SK-N-SH treated with all-trans-retinoic acid at 6 μM for 48 hours (cell line): ENCODE data around the gene DNER.

Experiments used
- ATAC-seq: fragments of 200-7000 bp; cut with Tn5 transposase; 3 replicates; pipeline ENCODE4 v1.9.1; 2020; ENCODE audit warnings: mild to moderate bottlenecking, moderate library complexity
- ARNTL ChIP-seq: fragments of 450-650 bp; formaldehyde crosslinking; IDR thresholded peaks from 2 replicates; pipeline ENCODE4 v1.5.0; 2020; ENCODE audit warnings: low read depth, mild to moderate bottlenecking, moderate library complexity, borderline replicate concordance
- BACH2 ChIP-seq: fragments of 250-450 bp; sonication (Bioruptor Pico); IDR thresholded peaks from 2 replicates; pipeline ENCODE4 v1.9.0; 2021; ENCODE audit warnings: mild to moderate bottlenecking, borderline replicate concordance
- CREB5 ChIP-seq: fragments of 250-450 bp; sonication (Bioruptor Pico); IDR thresholded peaks from 2 replicates; pipeline ENCODE4 v1.5.1; 2020; ENCODE audit warnings: low read depth, mild to moderate bottlenecking, moderate library complexity
- CSDC2 ChIP-seq: fragments of 250-450 bp; sonication (Bioruptor Pico); IDR thresholded peaks from 2 replicates; pipeline ENCODE4 v1.5.0; 2020; ENCODE audit warnings: mild to moderate bottlenecking, moderate library complexity
- ESRRG ChIP-seq: fragments of 250-450 bp; sonication (Bioruptor Pico); IDR thresholded peaks from 2 replicates; pipeline ENCODE4 v1.6.1; 2021; ENCODE audit warnings: mild to moderate bottlenecking
- GLIS3 ChIP-seq: fragments of 250-450 bp; sonication (Bioruptor Pico); IDR thresholded peaks from 2 replicates; pipeline ENCODE4 v1.5.0; 2020; ENCODE audit warnings: mild to moderate bottlenecking, moderate library complexity
- ISL1 ChIP-seq: fragments of 250-450 bp; sonication (Bioruptor Pico); IDR thresholded peaks from 2 replicates; pipeline ENCODE4 v2.1.2; 2022; ENCODE audit warnings: mild to moderate bottlenecking, moderate library complexity
- OSR1 ChIP-seq: fragments of 250-450 bp; sonication (Bioruptor Pico); IDR thresholded peaks from 2 replicates; pipeline ENCODE4 v1.8.0; 2022; ENCODE audit warnings: moderate library complexity, mild to moderate bottlenecking, inconsistent platforms
- PATZ1 ChIP-seq: fragments of 250-450 bp; sonication (Bioruptor Pico); IDR thresholded peaks from 2 replicates; pipeline ENCODE4 v1.8.0; 2020; ENCODE audit warnings: mild to moderate bottlenecking, moderate library complexity, borderline replicate concordance
- POU6F1 ChIP-seq: fragments of 250-450 bp; sonication (Bioruptor Pico); IDR thresholded peaks from 2 replicates; pipeline ENCODE4 v1.8.0; 2021; ENCODE audit warnings: low read depth, mild to moderate bottlenecking, moderate library complexity, borderline replicate concordance
- PPARA ChIP-seq: fragments of 250-450 bp; sonication (Bioruptor Pico); IDR thresholded peaks from 2 replicates; pipeline ENCODE4 v1.5.0; 2020; ENCODE audit warnings: mild to moderate bottlenecking, borderline replicate concordance
- RARB ChIP-seq: fragments of 250-450 bp; sonication (Bioruptor Pico); IDR thresholded peaks from 2 replicates; pipeline ENCODE4 v1.8.0; 2021; ENCODE audit warnings: mild to moderate bottlenecking, moderate library complexity
- SNAI2 ChIP-seq: fragments of 250-450 bp; sonication (Bioruptor Pico); IDR thresholded peaks from 2 replicates; pipeline ENCODE4 v1.5.0; 2020; ENCODE audit warnings: mild to moderate bottlenecking, moderate library complexity
- TCF4 ChIP-seq: fragments of 250-450 bp; sonication (Bioruptor Pico); IDR thresholded peaks from 2 replicates; pipeline ENCODE4 v1.8.0; 2021; ENCODE audit warnings: mild to moderate bottlenecking, moderate library complexity, borderline replicate concordance
- TOX ChIP-seq: fragments of 250-450 bp; sonication (Bioruptor Pico); IDR thresholded peaks from 2 replicates; pipeline ENCODE4 v1.8.0; 2021; ENCODE audit warnings: mild to moderate bottlenecking, moderate library complexity, borderline replicate concordance
- TSHZ2 ChIP-seq: fragments of 250-450 bp; sonication (Bioruptor Pico); IDR thresholded peaks from 2 replicates; pipeline ENCODE4 v1.5.0; 2020; ENCODE audit warnings: mild to moderate bottlenecking, moderate library complexity
- ZFP3 ChIP-seq: fragments of 250-450 bp; sonication (Bioruptor Pico); IDR thresholded peaks from 2 replicates; pipeline ENCODE4 v1.5.0; 2020; ENCODE audit warnings: mild to moderate bottlenecking, moderate library complexity
- ZFP30 ChIP-seq: fragments of 450-650 bp; formaldehyde crosslinking; IDR thresholded peaks from 2 replicates; pipeline ENCODE4 v1.5.0; 2022; ENCODE audit warnings: mild to moderate bottlenecking, moderate library complexity
- ZNF565 ChIP-seq: fragments of 450-650 bp; formaldehyde crosslinking; conservative IDR thresholded peaks from 2 replicates; pipeline ENCODE4 v1.5.0; 2020; ENCODE audit warnings: low read depth, mild to moderate bottlenecking, moderate library complexity
- ZNF70 ChIP-seq: fragments of 450-650 bp; formaldehyde crosslinking; IDR thresholded peaks from 2 replicates; pipeline ENCODE4 v1.5.0; 2020; ENCODE audit warnings: mild to moderate bottlenecking, moderate library complexity
- ZNF8 ChIP-seq: fragments of 450-650 bp; formaldehyde crosslinking; IDR thresholded peaks from 2 replicates; pipeline ENCODE4 v1.5.0; 2020; ENCODE audit warnings: mild to moderate bottlenecking, moderate library complexity

DNER gene

GRCh38 chr2:229601396-229601795 lies 113.0 kb downstream of the DNER start:
- ATAC-seq, result no peak
- TF ChIP-seq GLIS3 (CRISPR knock-in tag) (no peak), ZFP30 (CRISPR knock-in tag) (no peak), ARNTL (CRISPR knock-in tag) (no peak), ZNF565 (no peak), POU6F1 (no peak), RARB (CRISPR knock-in tag) (no peak), PATZ1 (no peak), TOX (CRISPR knock-in tag) (no peak), TCF4 (CRISPR knock-in tag) (no peak), ZNF70 (CRISPR knock-in tag) (no peak), SNAI2 (CRISPR knock-in tag) (no peak)

- ATAC-seq, result no peak
- TF ChIP-seq ZFP3 (CRISPR knock-in tag) (no peak), PATZ1 (no peak), ISL1 (CRISPR knock-in tag) (no peak), OSR1 (CRISPR knock-in tag) (no peak), ZFP30 (CRISPR knock-in tag) (no peak), POU6F1 (no peak), TOX (CRISPR knock-in tag) (no peak), SNAI2 (CRISPR knock-in tag) (no peak), TSHZ2 (CRISPR knock-in tag) (no peak), ESRRG (no peak), BACH2 (CRISPR knock-in tag) (no peak), ZNF8 (no peak), RARB (CRISPR knock-in tag) (no peak), CREB5 (CRISPR knock-in tag) (no peak), ARNTL (CRISPR knock-in tag) (no peak), PPARA (CRISPR knock-in tag) (no peak), CSDC2 (CRISPR knock-in tag) (no peak)
These were observed 116.1 kb downstream of the DNER start for GRCh38 chr2:229598227-229598626.
